CD4-positive, alpha-beta T cell treated with Interleukin-17A for 1 hour (primary cell): ENCODE measurements around the gene SLC5A2.
"Not testable (repeated sequence)": the region's sequence is repeated elsewhere in the genome, so short reads cannot be mapped to it uniquely, and the experiment has no call there.

ENCODE experiments used
- DNase-seq: peaks from one replicate; pipeline ENCODE4 v3.0.0-alpha.2; 2020

The SLC5A2 gene

GRCh38 chr16:31501966-31502348 is 19.0 kb downstream of the SLC5A2 start:
- DNase-seq = no peak

GRCh38 chr16:31502981-31503380 is 20.1 kb downstream of the SLC5A2 start:
- DNase-seq = no peak

- not testable (repeated sequence) for DNase-seq
Observed at GRCh38 chr16:31503555-31503954, 20.6 kb downstream of the SLC5A2 start.

GRCh38 chr16:31504159-31504558 is 21.2 kb downstream of the SLC5A2 start:
- DNase-seq = no peak

GRCh38 chr16:31505483-31505882 is 22.6 kb downstream of the SLC5A2 start:
- no peak for DNase-seq

- DNase-seq = no peak
Observed at GRCh38 chr16:31507617-31507928, 24.6 kb downstream of the SLC5A2 start.

GRCh38 chr16:31507929-31508705 is 25.2 kb downstream of the SLC5A2 start, which contains the start of gene RUSF1:
RUSF1 (minus strand) TSS chr16:31508391; CDS start chr16:31508373, 18 bp downstream.
- DNase-seq = peak; percentile 85

- no peak for DNase-seq
Observed at GRCh38 chr16:31508706-31509195, 25.8 kb downstream of the SLC5A2 start.

- DNase-seq = no peak
Observed at GRCh38 chr16:31513126-31513525, 30.2 kb downstream of the SLC5A2 start.

GRCh38 chr16:31513884-31514283 is 31.0 kb downstream of the SLC5A2 start:
- no peak for DNase-seq

GRCh38 chr16:31517800-31518402 is 35.0 kb downstream of the SLC5A2 start:
- no peak for DNase-seq

GRCh38 chr16:31519759-31520431 is 37.0 kb downstream of the SLC5A2 start:
- DNase-seq = no peak

- no peak for DNase-seq
Observed at GRCh38 chr16:31521368-31521767, 38.4 kb downstream of the SLC5A2 start.

GRCh38 chr16:31522071-31522470 is 39.1 kb downstream of the SLC5A2 start:
- no peak for DNase-seq

- not testable (repeated sequence) for DNase-seq
Observed at GRCh38 chr16:31523768-31524167, 40.8 kb downstream of the SLC5A2 start.

- DNase-seq = no peak
Observed at GRCh38 chr16:31525113-31525512, 42.2 kb downstream of the SLC5A2 start.

- no peak for DNase-seq
Observed at GRCh38 chr16:31527734-31528274, 44.9 kb downstream of the SLC5A2 start, which contains the start of gene AHSP. AHSP (plus strand) TSS chr16:31527900; CDS start chr16:31528140, 240 bp downstream.

GRCh38 chr16:31528523-31529107 is 45.7 kb downstream of the SLC5A2 start:
- no peak for DNase-seq

- no peak for DNase-seq
Observed at GRCh38 chr16:31529108-31529936, 46.4 kb downstream of the SLC5A2 start.

- DNase-seq = no peak
Observed at GRCh38 chr16:31529937-31530312, 47.0 kb downstream of the SLC5A2 start.

GRCh38 chr16:31530405-31530804 is 47.5 kb downstream of the SLC5A2 start:
- no peak for DNase-seq

GRCh38 chr16:31531096-31531495 is 48.2 kb downstream of the SLC5A2 start:
- DNase-seq = no peak
